ENCODE measurements around the gene RNF149. TPM values are rescaled to one million over a fixed set of nuclear protein-coding genes. Genes with fewer than 3 reads are reported as not detected.
"Not testable (repeated sequence)": the region's sequence is repeated elsewhere in the genome, so short reads cannot be mapped to it uniquely, and the experiment has no call there.

RNF149 gene
- total and polyA plus RNA-seq, 2 donors (not counting 1 experiment from before 2014, with no cell fraction given) = 29.4 to 49.0 TPM

GRCh38 chr2:101238930-101239759 is 69.4 kb downstream of the RNF149 start:
- DNase-seq (ENCODE audit: low read depth in 2 of 2) = no peak
- no peaks in the 10 kb centered on the region for H3K4me1 ChIP-seq (ENCODE audit: control insufficient read depth, extremely low read depth, insufficient read depth, low read length)
- H2AFZ ChIP-seq (ENCODE audit: low read length) = no peak overlapping the region
- H3K36me3 ChIP-seq (ENCODE audit: control insufficient read depth, insufficient read depth, low read length) = no peaks in the 10 kb centered on the region
- no peak overlapping the region for H3K4me2 ChIP-seq (ENCODE audit: extremely low read depth, insufficient read depth, low read length)
- no peak overlapping the region for H3K4me3 ChIP-seq (replicated peaks in 1 of 4; ENCODE audit: control extremely low read depth in 1 of 4, insufficient read depth in 1 of 4, low read depth in 3 of 4, low read length in 4 of 4)
- H3K27me3 ChIP-seq (ENCODE audit: control insufficient read depth, insufficient read depth, low read length) = no peaks in the 10 kb centered on the region
- no peak overlapping the region for H3K9ac ChIP-seq (ENCODE audit: insufficient read depth, low read length)
- no peak overlapping the region for H3K27ac ChIP-seq (ENCODE audit: insufficient read depth, low read length)
- H3K79me2 ChIP-seq (ENCODE audit: control insufficient read depth, insufficient read depth, low read length) = no peaks in the 10 kb centered on the region
- H3K9me3 ChIP-seq (ENCODE audit: control insufficient read depth, insufficient read depth, low read depth, low read length) = no peaks in the 10 kb centered on the region
- TF ChIP-seq, protein P1, sequence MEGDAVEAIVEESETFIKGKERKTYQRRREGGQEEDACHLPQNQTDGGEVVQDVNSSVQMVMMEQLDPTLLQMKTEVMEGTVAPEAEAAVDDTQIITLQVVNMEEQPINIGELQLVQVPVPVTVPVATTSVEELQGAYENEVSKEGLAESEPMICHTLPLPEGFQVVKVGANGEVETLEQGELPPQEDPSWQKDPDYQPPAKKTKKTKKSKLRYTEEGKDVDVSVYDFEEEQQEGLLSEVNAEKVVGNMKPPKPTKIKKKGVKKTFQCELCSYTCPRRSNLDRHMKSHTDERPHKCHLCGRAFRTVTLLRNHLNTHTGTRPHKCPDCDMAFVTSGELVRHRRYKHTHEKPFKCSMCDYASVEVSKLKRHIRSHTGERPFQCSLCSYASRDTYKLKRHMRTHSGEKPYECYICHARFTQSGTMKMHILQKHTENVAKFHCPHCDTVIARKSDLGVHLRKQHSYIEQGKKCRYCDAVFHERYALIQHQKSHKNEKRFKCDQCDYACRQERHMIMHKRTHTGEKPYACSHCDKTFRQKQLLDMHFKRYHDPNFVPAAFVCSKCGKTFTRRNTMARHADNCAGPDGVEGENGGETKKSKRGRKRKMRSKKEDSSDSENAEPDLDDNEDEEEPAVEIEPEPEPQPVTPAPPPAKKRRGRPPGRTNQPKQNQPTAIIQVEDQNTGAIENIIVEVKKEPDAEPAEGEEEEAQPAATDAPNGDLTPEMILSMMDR (conservative IDR thresholded peaks at IDR 0.05 in 1 of 2, IDR thresholded peaks at IDR 0.05 in 1 of 2; ENCODE audit: low read depth in 1 of 2, low read length in 2 of 2) = no peak
- no peak for TF ChIP-seq EZH2 (IDR thresholded peaks at IDR 0.05; ENCODE audit: low read length, missing control alignments)
- no peaks in the 10 kb centered on the region for H4K20me1 ChIP-seq (ENCODE audit: control insufficient read depth, extremely low read depth, insufficient read depth, low read length)

DNA sequence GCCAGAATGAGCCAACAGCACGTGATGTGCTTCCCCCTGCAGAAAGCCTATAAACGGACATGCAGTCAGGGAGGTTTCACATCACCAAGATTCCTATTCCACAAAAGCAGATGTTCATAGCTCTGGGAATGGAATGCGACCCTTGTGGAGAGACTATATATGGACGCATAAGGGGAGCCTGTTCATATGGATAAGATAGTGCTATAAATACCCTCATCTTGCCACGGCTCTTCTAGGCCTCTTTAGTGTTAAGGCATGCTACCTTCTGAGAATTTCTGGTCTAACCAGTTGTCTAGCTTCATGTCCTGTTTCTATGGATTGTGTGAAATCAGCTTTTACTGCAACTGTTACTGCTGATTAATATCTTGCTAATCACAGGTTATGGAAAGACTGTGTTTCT is 70.6 kb downstream of the RNF149 start:
- H3K27ac ChIP-seq (ENCODE audit: insufficient read depth, low read length); H3K4me3 ChIP-seq (replicated peaks in 1 of 4; ENCODE audit: control extremely low read depth in 1 of 4, insufficient read depth in 1 of 4, low read depth in 3 of 4, low read length in 4 of 4): not testable (repeated sequence)

DNA sequence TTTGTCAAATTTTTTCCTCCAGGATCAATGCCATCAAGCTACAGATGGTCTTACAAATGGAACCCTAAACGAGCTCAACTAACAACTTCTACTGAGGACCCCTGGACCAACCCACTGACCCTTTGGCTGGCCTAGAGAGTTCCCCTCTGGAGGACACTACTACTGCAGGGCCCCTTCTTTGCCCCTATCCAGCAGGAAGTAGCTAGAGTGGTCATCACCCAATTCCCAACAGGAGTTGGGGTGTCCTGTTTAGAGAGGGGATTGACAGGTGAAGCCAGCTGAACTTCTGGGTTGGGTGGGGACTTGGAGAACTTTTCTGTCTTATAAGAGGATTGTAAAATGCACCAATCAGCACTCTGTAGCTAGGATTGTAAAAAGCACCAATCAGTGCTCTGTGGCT is 72.5 kb downstream of the RNF149 start:
- not testable (repeated sequence) for H3K79me2 ChIP-seq (ENCODE audit: control insufficient read depth, insufficient read depth, low read length); H3K27ac ChIP-seq (ENCODE audit: insufficient read depth, low read length); H3K27me3 ChIP-seq (ENCODE audit: control insufficient read depth, insufficient read depth, low read length); H3K4me1 ChIP-seq (ENCODE audit: control insufficient read depth, extremely low read depth, insufficient read depth, low read length); H2AFZ ChIP-seq (ENCODE audit: low read length); H3K9ac ChIP-seq (ENCODE audit: insufficient read depth, low read length); H3K36me3 ChIP-seq (ENCODE audit: control insufficient read depth, insufficient read depth, low read length); H3K9me3 ChIP-seq (ENCODE audit: control insufficient read depth, insufficient read depth, low read depth, low read length); H4K20me1 ChIP-seq (ENCODE audit: control insufficient read depth, extremely low read depth, insufficient read depth, low read length); DNase-seq (ENCODE audit: low read depth in 2 of 2); H3K4me3 ChIP-seq (replicated peaks in 1 of 4; ENCODE audit: control extremely low read depth in 1 of 4, insufficient read depth in 1 of 4, low read depth in 3 of 4, low read length in 4 of 4); H3K4me2 ChIP-seq (ENCODE audit: extremely low read depth, insufficient read depth, low read length)

More for the DNA sequence above, 70.6 kb downstream of the RNF149 start:
- not testable (repeated sequence) for H2AFZ ChIP-seq (ENCODE audit: low read length); H3K36me3 ChIP-seq (ENCODE audit: control insufficient read depth, insufficient read depth, low read length); H3K79me2 ChIP-seq (ENCODE audit: control insufficient read depth, insufficient read depth, low read length); H3K9ac ChIP-seq (ENCODE audit: insufficient read depth, low read length); H3K4me2 ChIP-seq (ENCODE audit: extremely low read depth, insufficient read depth, low read length); H3K4me1 ChIP-seq (ENCODE audit: control insufficient read depth, extremely low read depth, insufficient read depth, low read length); H3K27me3 ChIP-seq (ENCODE audit: control insufficient read depth, insufficient read depth, low read length); H4K20me1 ChIP-seq (ENCODE audit: control insufficient read depth, extremely low read depth, insufficient read depth, low read length); DNase-seq (ENCODE audit: low read depth in 2 of 2); H3K9me3 ChIP-seq (ENCODE audit: control insufficient read depth, insufficient read depth, low read depth, low read length)
